Esophagus squamous epithelium (tissue), 5 donors: ENCODE measurements around the gene TANGO6. TPM values are rescaled to one million over a fixed set of nuclear protein-coding genes. Genes with fewer than 3 reads are reported as not detected.

Experiments used
- DNase-seq: peaks from one replicate; lab custom pipeline; 2025; lab: John Stamatoyannopoulos, UW
- H3K27ac ChIP-seq, 4 donors: fragments of 200-600 bp; sonication (generic); one replicate each; pipeline ENCODE4 v1.5.1; 2016 to 2019; ENCODE audit warnings: mild to moderate bottlenecking in 1 of 4
- H3K27me3 ChIP-seq, 4 donors: fragments of 200-600 bp; sonication (generic); 1 replicate in 3 of 4; 2 replicates in 1 of 4; pipeline versions ENCODE4 v1.5.1 to v1.6.0; 2017 to 2021; ENCODE audit warnings: antibody characterized with exemption in 1 of 4
- H3K36me3 ChIP-seq, 3 donors: fragments of 200-600 bp; sonication (generic); one replicate each; pipeline ENCODE4 v1.5.1; 2016 to 2019
- H3K4me1 ChIP-seq, 3 donors: fragments of 200-600 bp; sonication (generic); one replicate each; pipeline ENCODE4 v1.5.1; 2017 to 2019
- H3K4me3 ChIP-seq, 4 donors: fragments of 200-600 bp; sonication (generic); 1 replicate in 3 of 4; 2 replicates in 1 of 4; pipeline ENCODE4 v1.5.1; 2016 to 2019; ENCODE audit warnings: mild to moderate bottlenecking in 2 of 4, moderate library complexity in 1 of 4
- H3K9me3 ChIP-seq, 3 donors: fragments of 200-600 bp; sonication (generic); one replicate each; pipeline ENCODE4 v1.5.1; 2016 to 2019
- CTCF ChIP-seq, 6 experiments: fragments of 450-650 bp in 4 of 6; fragments of 200-600 bp in 2 of 6; sonication (generic) in 2 of 6; IDR thresholded peaks; one replicate each; pipeline ENCODE4 v1.5.1; 2016 to 2019; ENCODE audit warnings: antibody characterized with exemption in 6 of 6, mild to moderate bottlenecking in 4 of 6, moderate library complexity in 4 of 6
- POLR2A ChIP-seq, 4 donors: fragments of 450-650 bp; IDR thresholded peaks; one replicate each; pipeline ENCODE4 v1.6.1; 2017; ENCODE audit warnings: antibody characterized with exemption in 4 of 4, mild to moderate bottlenecking in 4 of 4, moderate library complexity in 3 of 4
- WGBS, 2 donors: methylation state at CpG; one replicate each; pipeline ENCODE4 v1.1.5; 2018; 5-methylcytosine and 5-hydroxymethylcytosine counted together
- intact Hi-C: fragments of 100-400 bp; cut with DNase I; formaldehyde crosslinking; loops from one replicate; pipeline ENCODE4 v1.15.0; 2022
- total RNA-seq, 4 donors: library from RNA; depleted of rRNA; stranded (reverse); fragments of >200 nt; gene quantifications; one replicate each; pipeline ENCODE4 v1.1.0, GENCODE V29; 2016
- donor health status: DM: yes; HTN: yes; CAD: no.

The TANGO6 gene
- total RNA-seq, 4 donors from 2014 or later: 5.5 to 15.8 (median 10.1) TPM

- TF ChIP-seq POLR2A (IDR thresholded peaks at IDR 0.05): no peak
- no peak for TF ChIP-seq CTCF (IDR thresholded peaks at IDR 0.05)
- Histone ChIP-seq H3K36me3 (peaks cover 0 to 38% (median 0%) of the 10 kb centered on the region in 3 donors), H3K27me3 (no peaks in the 10 kb centered on the region), H3K4me3 (no peak overlapping the region), H3K4me1 (peaks cover 6 to 39% (median 21%) of the 10 kb centered on the region in 3 donors), H3K27ac (peak overlapping the region in 3 of 4 donors; percentile 31 to 54 (median 39)), H3K9me3 (no peaks in the 10 kb centered on the region)
- intact Hi-C loops: no loop called here
- no peak for DNase-seq
- WGBS, 2 donors: 28 to 31% methylated on average over 7 of the region's 7 CpGs
Observed at GRCh38 chr16:68884861-68885720, 41.8 kb downstream of the TANGO6 start.

GRCh38 chr16:68887107-68887506 is 43.8 kb downstream of the TANGO6 start:
- WGBS, 2 donors: 73 to 88% methylated on average over 1 of the region's 1 CpG

GRCh38 chr16:68889508-68890150 is 46.3 kb downstream of the TANGO6 start:
- intact Hi-C loops: no loop called here
- TF ChIP-seq CTCF (IDR thresholded peaks at IDR 0.05) (no peak), POLR2A (IDR thresholded peaks at IDR 0.05) (no peak)
- Histone ChIP-seq H3K27me3 (no peaks in the 10 kb centered on the region), H3K4me3 (no peak overlapping the region), H3K9me3 (no peaks in the 10 kb centered on the region), H3K36me3 (no peaks in the 10 kb centered on the region), H3K4me1 (peaks cover 6 to 44% (median 19%) of the 10 kb centered on the region in 3 donors), H3K27ac (peak overlapping the region; percentile 31 to 72 (median 60))
- WGBS, 2 donors: 55 to 71% methylated on average over 3 of the region's 3 CpGs
- DNase-seq: no peak

More at GRCh38 chr16:68887107-68887506, 43.8 kb downstream of the TANGO6 start:
- Histone ChIP-seq H3K9me3 (no peaks in the 10 kb centered on the region), H3K36me3 (peaks cover 0 to 17% (median 0%) of the 10 kb centered on the region in 3 donors), H3K27me3 (no peaks in the 10 kb centered on the region), H3K27ac (peak overlapping the region in 1 of 4 donors; percentile 54), H3K4me3 (no peak overlapping the region), H3K4me1 (peaks cover 6 to 49% (median 23%) of the 10 kb centered on the region in 3 donors)
- intact Hi-C loops: no loop called here
- TF ChIP-seq CTCF (IDR thresholded peaks at IDR 0.05) (no peak), POLR2A (IDR thresholded peaks at IDR 0.05) (no peak)
- no peak for DNase-seq

- Histone ChIP-seq H3K27ac (no peak overlapping the region), H3K27me3 (no peaks in the 10 kb centered on the region), H3K4me3 (no peak overlapping the region), H3K9me3 (no peaks in the 10 kb centered on the region), H3K36me3 (no peaks in the 10 kb centered on the region), H3K4me1 (peaks cover 0 to 26% (median 11%) of the 10 kb centered on the region in 3 donors)
- DNase-seq: no peak
- intact Hi-C loops: no loop called here
- 42 to 53% methylated on average over 8 of the region's 8 CpGs for whole genome bisulfite sequencing, 2 donors
- no peak for TF ChIP-seq POLR2A (IDR thresholded peaks at IDR 0.05)
- TF ChIP-seq CTCF (IDR thresholded peaks at IDR 0.05): no peak
Observed at GRCh38 chr16:68892214-68892613, 48.9 kb downstream of the TANGO6 start.

- no peaks in the 10 kb centered on the region for H3K9me3 ChIP-seq
- no peaks in the 10 kb centered on the region for H3K36me3 ChIP-seq
- H3K27ac ChIP-seq: no peak overlapping the region
- WGBS, 2 donors: 83 to 88% methylated on average over 2 of the region's 2 CpGs
- no peaks in the 10 kb centered on the region for H3K27me3 ChIP-seq
- no peak for TF ChIP-seq CTCF (IDR thresholded peaks at IDR 0.05)
- no peak for TF ChIP-seq POLR2A (IDR thresholded peaks at IDR 0.05)
- no peak for DNase-seq
- no peak overlapping the region for H3K4me3 ChIP-seq
- intact Hi-C loops: no loop called here
- peaks cover 0 to 26% (median 11%) of the 10 kb centered on the region in 3 donors for H3K4me1 ChIP-seq
Observed at GRCh38 chr16:68892898-68893297, 49.6 kb downstream of the TANGO6 start.
